Peyer's patch (tissue), 4 donors: ENCODE measurements around the gene ZNF827.

ENCODE experiments used
- CTCF ChIP-seq, 6 experiments: fragments of 450-650 bp in 4 of 6; fragments of 200-600 bp in 2 of 6; sonication (generic) in 1 of 6; IDR thresholded peaks; one replicate each; pipeline ENCODE4 v1.5.1; 2017 to 2019; ENCODE audit warnings: antibody characterized with exemption in 6 of 6, mild to moderate bottlenecking in 3 of 6, moderate library complexity in 1 of 6
- POLR2A ChIP-seq, 2 donors: fragments of 450-650 bp; IDR thresholded peaks; one replicate each; pipeline ENCODE4 v1.5.1; 2017; ENCODE audit warnings: antibody characterized with exemption in 2 of 2, mild to moderate bottlenecking in 2 of 2, moderate library complexity in 2 of 2

GRCh38 chr4:145976680-145977079, 38.1 kb upstream of the ZNF827 start:
- TF ChIP-seq POLR2A (IDR thresholded peaks at IDR 0.05) = no peak
- no peak for TF ChIP-seq CTCF (IDR thresholded peaks at IDR 0.05)
